Fibroblast of villous mesenchyme (primary cell): ENCODE measurements around the gene OOSP1. TPM values are rescaled to one million over a fixed set of nuclear protein-coding genes. Genes with fewer than 3 reads are reported as not detected.
"Not testable (repeated sequence)": the region's sequence is repeated elsewhere in the genome, so short reads cannot be mapped to it uniquely, and the experiment has no call there.

ENCODE experiments used
- DNase-seq: peaks from one replicate; pipeline ENCODE4 v3.0.0-alpha.2; 2010; ENCODE audit warnings: low read depth
- H3K4me3 ChIP-seq: 2 replicates; pipeline ENCODE4 v1.5.1; 2011; ENCODE audit warnings: low read depth, mild to moderate bottlenecking, low read length
- CTCF ChIP-seq: IDR thresholded peaks from 2 replicates; pipeline ENCODE4 v1.5.1; 2012; ENCODE audit warnings: low read depth, mild to moderate bottlenecking, low read length; ENCODE audit not compliant: insufficient read depth
- total RNA-seq: library from RNA; depleted of rRNA; stranded (reverse); fragments of >200 nt; gene quantifications from 2 replicates; pipeline ENCODE4 v1.2.3, GENCODE V29; 2012

The OOSP1 gene
- total RNA-seq, 1 donor: not detected

DNA sequence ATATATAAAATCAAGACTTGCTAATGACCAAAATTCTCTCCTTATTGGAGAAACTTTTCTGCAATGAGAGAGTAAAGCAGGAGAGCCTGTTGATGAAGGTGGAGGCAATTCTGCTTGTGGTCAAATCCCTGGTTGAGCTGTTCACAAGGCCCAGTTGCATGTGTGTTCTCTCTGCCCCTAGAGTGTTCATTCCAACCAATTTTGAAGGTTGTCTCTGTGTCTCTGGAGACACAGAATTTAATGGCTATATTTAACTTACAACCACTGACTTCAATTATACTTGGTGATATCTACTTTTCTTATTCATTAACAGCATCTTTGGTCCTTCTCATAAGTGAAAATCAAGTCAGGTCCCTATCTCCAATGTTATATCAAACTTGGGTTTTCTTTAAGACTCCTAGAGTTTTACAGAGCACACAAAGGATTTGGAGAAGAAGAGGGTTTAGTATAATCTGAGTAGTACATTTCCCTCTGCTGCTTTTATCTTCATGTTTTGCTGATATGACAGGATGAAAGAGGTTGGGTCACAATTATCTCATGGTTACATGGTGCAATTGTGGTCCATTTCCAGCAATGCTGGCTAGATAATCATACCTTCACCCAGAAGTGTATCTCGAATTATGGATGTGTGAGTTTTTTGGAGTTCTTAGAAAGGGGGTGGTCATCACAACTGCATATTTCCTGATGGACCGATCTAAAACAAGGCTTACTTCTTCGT is 29.6 kb downstream of the OOSP1 start:
- H3K4me3 ChIP-seq: no peak overlapping the region
- TF ChIP-seq CTCF: no peak
- no peak for DNase-seq

- TF ChIP-seq CTCF: no peak
- DNase-seq: no peak
- H3K4me3 ChIP-seq: no peak overlapping the region
Observed at GRCh38 chr11:59968395-59968783, 30.2 kb downstream of the OOSP1 start.

GRCh38 chr11:59973097-59973496 is 34.9 kb downstream of the OOSP1 start:
- no peak for DNase-seq
- no peak overlapping the region for H3K4me3 ChIP-seq
- TF ChIP-seq CTCF: no peak

GRCh38 chr11:59981106-59981770 is 43.0 kb downstream of the OOSP1 start:
- no peak for TF ChIP-seq CTCF
- no peak overlapping the region for H3K4me3 ChIP-seq
- no peak for DNase-seq

DNA sequence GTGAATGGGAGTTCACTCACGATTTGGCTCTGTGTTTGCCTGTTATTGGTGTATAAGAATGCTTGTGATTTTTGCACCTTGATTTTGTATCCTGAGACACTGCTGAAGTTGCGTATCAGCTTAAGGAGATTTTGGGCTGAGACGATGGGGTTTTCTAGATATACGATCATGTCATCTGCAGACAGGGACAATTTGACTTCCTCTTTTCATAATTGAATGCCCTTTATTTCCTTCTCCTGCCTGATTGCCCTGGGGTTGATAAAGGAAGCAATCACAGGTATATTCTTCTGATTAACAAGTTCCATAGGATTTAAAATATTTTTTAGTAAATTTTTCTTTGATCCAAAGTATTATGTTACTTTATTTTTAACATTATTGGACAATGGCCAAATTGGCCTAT is 43.8 kb downstream of the OOSP1 start:
- DNase-seq, H3K4me3 ChIP-seq: not testable (repeated sequence)

- TF ChIP-seq CTCF: no peak
- no peak for DNase-seq
- no peak overlapping the region for H3K4me3 ChIP-seq
Observed at GRCh38 chr11:59983212-59983611, 45.0 kb downstream of the OOSP1 start.

- no peak for DNase-seq
- no peak for TF ChIP-seq CTCF
- no peak overlapping the region for H3K4me3 ChIP-seq
Observed at GRCh38 chr11:59984368-59984767, 46.1 kb downstream of the OOSP1 start.
